NB4 (cell line): Measurements from ENCODE around the gene PLEKHG4B.

Source experiments
- DNase-seq: peaks from one replicate; pipeline ENCODE4 v3.0.0; 2010; ENCODE audit warnings: low read depth
- H3K4me3 ChIP-seq: one replicate; pipeline ENCODE4 v1.5.1; 2011; ENCODE audit warnings: mild to moderate bottlenecking, low read depth, low read length, moderate library complexity
- MAX ChIP-seq: IDR thresholded peaks from 2 replicates; pipeline ENCODE4 v1.6.1; 2011; ENCODE audit warnings: low read depth, low read length
- MYC ChIP-seq: IDR thresholded peaks from 2 replicates; pipeline ENCODE4 v1.6.1; 2011; ENCODE audit warnings: low read depth, low read length
- POLR2A ChIP-seq: IDR thresholded peaks from 2 replicates; pipeline ENCODE4 v1.6.1; 2011; ENCODE audit warnings: mild to moderate bottlenecking; ENCODE audit not compliant: insufficient read length; ENCODE audit errors: extremely low read depth
- TF ChIP-seq, protein P1 (sequence below): IDR thresholded peaks from one replicate; pipeline ENCODE4 v1.5.1; 2012; ENCODE audit warnings: low read depth, low read length

PLEKHG4B gene

DNA sequence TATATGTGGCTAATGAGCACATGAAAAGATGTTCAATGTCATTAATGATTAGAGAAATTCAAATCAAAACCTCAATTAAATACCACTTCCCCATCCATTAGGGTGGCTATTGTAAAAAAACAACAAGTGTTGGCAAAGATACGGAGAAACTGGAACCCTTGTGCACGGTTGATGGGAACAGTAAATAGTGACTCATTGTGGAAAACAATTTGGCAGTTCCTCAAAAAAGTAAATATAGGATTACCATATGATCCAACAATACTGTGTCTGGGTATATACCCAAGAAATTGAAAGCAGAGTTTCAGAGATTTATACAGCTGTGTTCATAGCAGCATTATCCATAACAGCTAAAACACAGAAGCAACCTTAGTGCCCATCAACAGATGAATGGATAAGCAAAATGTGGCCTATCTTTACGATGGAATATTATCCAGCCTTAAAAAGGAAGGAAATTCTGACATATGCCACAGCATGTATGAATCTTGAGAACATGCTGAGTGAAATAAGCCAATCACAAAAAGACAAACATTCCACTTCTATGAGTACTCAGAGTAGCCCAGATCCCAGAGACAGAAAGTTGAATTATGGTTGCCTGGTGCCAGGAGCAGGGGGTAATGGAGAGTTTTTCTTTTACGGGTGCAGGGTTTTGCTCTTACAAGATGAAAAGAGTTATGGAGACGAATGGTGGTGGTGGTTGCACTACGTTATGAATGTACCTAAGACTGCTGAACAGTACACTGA lies 57.9 kb downstream of the PLEKHG4B start:
- no peak for DNase-seq
- TF ChIP-seq, protein P1, sequence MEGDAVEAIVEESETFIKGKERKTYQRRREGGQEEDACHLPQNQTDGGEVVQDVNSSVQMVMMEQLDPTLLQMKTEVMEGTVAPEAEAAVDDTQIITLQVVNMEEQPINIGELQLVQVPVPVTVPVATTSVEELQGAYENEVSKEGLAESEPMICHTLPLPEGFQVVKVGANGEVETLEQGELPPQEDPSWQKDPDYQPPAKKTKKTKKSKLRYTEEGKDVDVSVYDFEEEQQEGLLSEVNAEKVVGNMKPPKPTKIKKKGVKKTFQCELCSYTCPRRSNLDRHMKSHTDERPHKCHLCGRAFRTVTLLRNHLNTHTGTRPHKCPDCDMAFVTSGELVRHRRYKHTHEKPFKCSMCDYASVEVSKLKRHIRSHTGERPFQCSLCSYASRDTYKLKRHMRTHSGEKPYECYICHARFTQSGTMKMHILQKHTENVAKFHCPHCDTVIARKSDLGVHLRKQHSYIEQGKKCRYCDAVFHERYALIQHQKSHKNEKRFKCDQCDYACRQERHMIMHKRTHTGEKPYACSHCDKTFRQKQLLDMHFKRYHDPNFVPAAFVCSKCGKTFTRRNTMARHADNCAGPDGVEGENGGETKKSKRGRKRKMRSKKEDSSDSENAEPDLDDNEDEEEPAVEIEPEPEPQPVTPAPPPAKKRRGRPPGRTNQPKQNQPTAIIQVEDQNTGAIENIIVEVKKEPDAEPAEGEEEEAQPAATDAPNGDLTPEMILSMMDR, result no peak
- TF ChIP-seq MYC, result no peak
- TF ChIP-seq MAX, result no peak
- TF ChIP-seq POLR2A, result no peak
- H3K4me3 ChIP-seq, result no peak overlapping the region

GRCh38 chr5:150746-151145 lies 58.8 kb downstream of the PLEKHG4B start:
- DNase-seq, result no peak
- TF ChIP-seq MAX (no peak), MYC (no peak), POLR2A (no peak)
- TF ChIP-seq, protein P1, result no peak
- no peak overlapping the region for H3K4me3 ChIP-seq

DNA sequence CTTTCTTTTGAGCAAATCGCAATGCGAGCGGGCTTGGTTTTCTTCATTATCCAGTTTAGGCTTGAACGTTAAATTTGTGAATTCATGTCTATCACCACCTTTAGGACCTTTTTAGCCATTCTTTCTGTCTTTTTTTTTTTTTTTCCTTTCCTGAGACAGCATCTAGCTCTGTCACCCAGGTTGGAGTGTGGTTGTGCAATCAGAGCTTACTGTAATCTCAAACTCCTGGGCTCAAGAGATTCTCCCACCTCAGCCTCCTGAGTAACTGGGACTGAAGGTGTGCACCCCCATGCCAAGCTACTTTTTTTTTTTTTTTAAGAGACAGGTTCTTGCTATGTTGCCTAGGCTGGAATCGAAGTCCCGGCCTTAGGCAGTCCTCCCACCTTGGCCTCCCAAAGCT lies 60.1 kb downstream of the PLEKHG4B start:
- DNase-seq, result no peak
- TF ChIP-seq, protein P1, result no peak
- no peak for TF ChIP-seq POLR2A
- TF ChIP-seq MAX, result no peak
- no peak for TF ChIP-seq MYC
- no peak overlapping the region for H3K4me3 ChIP-seq

DNA sequence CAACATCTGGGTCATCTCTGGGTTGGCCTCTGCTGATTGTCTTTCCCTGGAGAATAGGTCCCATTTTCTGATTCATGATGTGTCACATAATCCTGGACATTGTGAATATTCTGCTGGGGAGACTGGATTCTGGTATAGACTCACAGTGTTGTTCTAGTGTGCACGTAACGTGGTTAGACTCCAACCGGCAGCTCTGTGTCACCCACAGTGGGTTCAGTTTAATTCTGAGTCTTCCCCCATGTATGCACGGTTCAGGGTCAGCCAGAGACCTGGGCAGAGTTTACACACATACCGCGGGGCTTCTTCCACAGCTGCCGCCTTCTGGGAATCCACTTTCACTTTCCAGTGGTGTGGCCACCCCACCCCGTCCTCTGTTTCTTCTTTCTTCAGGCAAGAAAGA lies 61.3 kb downstream of the PLEKHG4B start:
- no peak for TF ChIP-seq POLR2A
- no peak for TF ChIP-seq MYC
- no peak for TF ChIP-seq MAX
- TF ChIP-seq, protein P1, result no peak
- no peak for DNase-seq
- H3K4me3 ChIP-seq, result no peak overlapping the region

DNA sequence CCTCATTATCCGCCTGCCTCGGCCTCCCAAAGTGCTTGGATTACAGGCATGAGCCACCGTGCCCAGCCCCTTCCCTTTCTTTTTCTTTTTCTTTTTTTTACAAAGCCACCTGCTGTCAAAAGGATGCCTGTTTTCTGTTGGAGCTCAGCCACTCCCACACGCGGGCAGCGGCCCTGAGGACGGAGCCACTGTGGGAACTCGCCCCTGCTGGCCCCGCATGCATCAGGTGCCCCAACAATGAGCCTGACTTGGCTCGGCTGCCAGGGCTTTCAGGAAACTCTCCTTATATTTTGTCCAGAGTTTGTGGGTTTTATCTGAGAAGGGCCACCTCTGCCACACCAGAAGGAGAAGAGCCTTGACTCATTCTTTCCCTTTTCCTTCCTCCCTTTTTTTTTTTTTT lies 62.3 kb downstream of the PLEKHG4B start:
- TF ChIP-seq MYC, result no peak
- TF ChIP-seq, protein P1, result no peak
- TF ChIP-seq POLR2A, result no peak
- no peak for TF ChIP-seq MAX
- no peak overlapping the region for H3K4me3 ChIP-seq
- no peak for DNase-seq
